MM.1S (cell line): ENCODE results near the gene FANCL.

ENCODE experiments used
- CTCF ChIP-seq: fragments of 300-600 bp; sonication (generic); IDR thresholded peaks from 2 replicates; pipeline ENCODE4 v1.5.1; 2016; ENCODE audit warnings: antibody characterized with exemption, low read length, mixed read lengths
- EZH2 ChIP-seq: fragments of 300-600 bp; sonication (generic); optimal IDR thresholded peaks from 2 replicates; pipeline ENCODE3; 2017; ENCODE audit warnings: low read depth, mild to moderate bottlenecking, antibody characterized with exemption, low read length, mixed read lengths
- EZH2phosphoT487 ChIP-seq: fragments of 300-600 bp; sonication (generic); IDR thresholded peaks from 2 replicates; pipeline ENCODE4 v1.6.1; 2018; ENCODE audit warnings: antibody characterized with exemption, low read length

DNA sequence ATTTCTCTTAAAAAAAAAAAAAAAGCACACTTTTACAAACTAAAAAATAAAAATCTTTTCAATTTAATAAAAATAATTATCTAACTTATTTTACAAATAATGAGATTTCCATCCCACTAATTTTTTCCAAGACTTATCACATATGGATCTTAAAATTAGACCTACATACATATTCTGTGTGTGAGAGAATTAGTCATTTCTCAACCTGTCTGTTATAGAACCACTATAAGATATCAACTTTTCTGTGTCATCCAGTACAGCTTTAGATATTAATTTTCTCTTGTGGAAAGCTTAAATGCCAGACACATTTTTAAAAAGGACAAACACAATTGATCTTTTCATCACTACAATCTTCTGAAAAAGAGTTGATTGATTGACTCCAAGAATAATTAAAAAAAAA lies 38.1 kb downstream of the FANCL start:
- TF ChIP-seq CTCF (no peak), EZH2phosphoT487 (no peak), EZH2 (no peak)
